HG02852 (cell line): Measurements from ENCODE around the gene LEMD1.
"Not testable (repeated sequence)": the region's sequence is repeated elsewhere in the genome, so short reads cannot be mapped to it uniquely, and the experiment has no call there.

ENCODE experiments used
- ATAC-seq: cut with Tn5 transposase; IDR thresholded peaks from one replicate; pipeline ENCODE4 v1.9.1; 2021; ENCODE audit warnings: mild to moderate bottlenecking, moderate library complexity; ENCODE audit not compliant: unreplicated experiment

LEMD1 gene

DNA sequence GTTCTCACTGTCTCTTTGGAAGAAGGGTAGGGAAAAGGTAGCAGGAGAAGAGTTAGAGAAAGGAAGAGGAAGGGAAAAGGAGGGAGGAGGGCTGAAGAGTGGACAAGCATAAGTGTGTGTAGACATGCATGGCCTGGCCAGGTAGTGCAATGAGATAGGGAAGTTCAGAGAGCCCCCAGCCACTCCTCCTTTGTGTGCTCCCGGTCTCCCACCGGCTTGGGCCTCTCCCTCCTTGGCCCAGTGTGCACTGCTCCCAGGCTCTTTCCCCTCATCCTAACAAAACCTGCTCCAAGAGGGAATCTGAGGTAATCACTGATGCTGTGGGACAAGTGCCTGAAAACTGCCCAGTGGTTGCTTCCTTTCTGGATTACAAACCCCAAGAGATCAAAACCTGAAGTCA is 10.3 kb upstream of the LEMD1 start:
- ATAC-seq: no peak

DNA sequence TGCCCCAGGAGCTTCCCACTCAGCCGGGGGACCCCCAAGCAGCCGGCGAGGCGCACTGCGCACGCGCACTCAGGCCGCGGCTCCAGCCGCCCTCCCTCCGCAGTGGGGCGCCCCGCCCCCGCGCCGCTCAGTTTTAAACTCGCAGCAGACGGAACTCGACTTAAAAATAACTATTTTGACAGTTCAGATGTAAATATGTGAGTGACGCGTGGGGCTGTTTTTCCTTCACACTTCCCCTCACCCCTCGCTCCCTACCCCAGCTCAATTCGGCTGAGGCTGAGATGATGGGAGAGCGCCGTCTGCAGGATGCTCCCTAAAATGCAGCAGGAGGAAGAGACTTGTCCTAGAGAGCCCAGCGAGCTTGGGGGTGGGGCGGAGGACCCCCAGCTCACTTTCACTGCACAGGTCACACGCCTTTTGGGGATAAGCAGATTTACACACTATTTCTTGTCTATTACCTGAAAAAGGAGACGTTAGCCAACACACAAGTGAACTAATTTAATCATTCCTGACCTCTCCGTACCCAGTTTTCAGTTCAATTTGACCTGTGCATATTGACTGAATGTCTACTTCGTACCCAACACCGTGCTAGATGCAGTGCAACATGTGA is 8.9 kb upstream of the LEMD1 start:
- ATAC-seq: no peak

DNA sequence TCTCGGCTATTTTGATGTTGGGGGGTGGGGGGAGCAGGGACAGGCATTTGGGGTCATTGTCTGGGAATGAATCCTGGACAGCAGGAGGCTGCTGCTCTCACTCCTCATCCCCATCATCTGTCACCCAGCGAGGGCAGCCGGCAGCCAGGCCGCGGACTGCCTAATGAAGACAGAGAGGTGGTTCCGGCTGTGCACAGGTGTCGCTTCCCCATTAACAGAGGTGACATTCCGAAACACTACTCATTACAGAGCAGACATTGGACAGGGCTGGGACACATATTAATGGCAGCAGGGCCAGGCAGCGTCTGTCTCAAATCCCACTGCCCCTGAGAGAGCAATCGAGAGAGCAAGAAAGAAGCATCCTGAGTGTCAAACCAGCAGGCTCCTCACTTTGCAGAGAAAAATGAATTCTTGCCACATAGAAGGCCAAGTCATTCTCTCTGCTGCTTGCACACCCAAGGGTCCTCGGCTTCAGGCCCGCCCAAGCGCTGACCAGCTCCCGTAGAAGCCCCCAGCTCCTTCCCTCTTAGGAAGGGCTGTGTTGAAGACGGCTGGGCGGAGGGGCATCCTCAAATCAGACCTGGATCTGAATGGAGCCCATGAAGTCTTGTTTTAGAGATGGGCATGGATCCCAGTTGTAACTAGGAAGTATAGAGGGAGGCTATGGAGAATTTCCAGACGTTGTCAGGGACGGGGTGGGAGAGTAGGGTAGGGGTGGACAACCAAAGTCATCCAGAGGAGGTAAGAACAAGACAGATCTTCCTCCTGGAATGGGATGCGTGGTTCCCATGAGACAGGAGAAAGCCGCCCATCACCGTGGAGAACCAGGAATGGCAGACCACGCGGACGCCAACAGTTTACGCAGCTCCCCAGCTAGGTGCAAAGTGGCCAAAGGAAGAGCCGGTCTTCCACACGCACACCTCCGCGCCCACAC is 8.2 kb upstream of the LEMD1 start:
- ATAC-seq: no peak

DNA sequence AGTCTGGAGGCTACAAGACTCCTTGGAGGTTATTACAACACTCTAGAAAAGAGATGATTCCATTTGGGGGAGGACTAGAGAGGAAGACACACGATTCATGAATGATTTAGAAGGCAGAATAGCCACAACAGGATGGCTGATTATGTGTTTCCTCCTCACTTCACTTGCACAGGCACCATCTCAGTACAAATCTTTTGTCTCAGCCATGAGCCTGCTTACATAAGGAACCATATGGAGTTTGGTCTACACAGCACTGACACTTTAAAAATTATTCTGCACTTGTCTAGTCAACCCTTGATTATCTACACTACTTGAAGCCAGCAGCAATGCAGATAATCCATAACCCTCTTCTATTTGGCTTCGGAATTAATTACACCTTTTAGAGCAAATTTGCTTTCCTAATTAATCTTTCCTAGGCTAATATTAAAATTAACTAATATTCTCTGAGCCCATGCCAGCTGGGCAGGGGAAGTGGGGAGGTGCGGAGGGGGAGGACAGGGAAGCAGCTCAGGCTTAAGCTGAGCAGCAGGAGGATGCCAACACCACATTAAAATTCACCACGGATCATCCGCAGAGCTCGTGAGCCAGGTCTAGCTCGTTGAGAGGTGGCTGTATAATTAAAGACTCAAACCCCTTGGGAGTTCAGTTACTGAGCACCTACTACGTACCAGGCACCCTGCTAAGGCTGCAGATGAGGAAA is 3.2 kb upstream of the LEMD1 start:
- ATAC-seq: no peak

DNA sequence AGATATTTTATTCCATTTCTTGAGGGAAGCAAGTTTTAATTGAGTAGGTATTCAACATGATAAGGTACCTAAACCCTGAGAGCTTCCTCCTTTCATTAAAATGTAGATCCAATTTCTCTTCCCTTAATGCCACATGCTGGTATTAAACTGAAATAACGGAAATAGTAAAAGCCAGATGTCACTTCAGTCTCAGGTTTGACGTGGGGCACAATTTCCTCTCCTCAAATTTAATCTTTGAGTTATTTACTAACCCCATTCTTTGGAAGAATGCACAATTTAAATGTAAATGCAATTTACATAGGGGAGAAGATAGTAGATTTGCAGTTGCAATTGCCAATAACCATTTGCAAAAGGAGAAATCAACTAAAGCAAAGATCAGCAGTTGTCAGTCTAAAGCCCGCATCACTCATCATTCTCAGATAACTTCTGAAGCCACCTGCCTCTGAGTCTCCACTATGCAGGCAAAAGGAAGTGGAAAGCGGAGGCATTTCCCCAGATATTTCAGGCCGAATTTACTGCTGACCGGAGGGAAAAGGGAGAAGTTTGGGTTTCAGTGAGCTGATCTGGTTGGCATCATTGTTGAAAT is 2.1 kb upstream of the LEMD1 start:
- ATAC-seq: no peak

DNA sequence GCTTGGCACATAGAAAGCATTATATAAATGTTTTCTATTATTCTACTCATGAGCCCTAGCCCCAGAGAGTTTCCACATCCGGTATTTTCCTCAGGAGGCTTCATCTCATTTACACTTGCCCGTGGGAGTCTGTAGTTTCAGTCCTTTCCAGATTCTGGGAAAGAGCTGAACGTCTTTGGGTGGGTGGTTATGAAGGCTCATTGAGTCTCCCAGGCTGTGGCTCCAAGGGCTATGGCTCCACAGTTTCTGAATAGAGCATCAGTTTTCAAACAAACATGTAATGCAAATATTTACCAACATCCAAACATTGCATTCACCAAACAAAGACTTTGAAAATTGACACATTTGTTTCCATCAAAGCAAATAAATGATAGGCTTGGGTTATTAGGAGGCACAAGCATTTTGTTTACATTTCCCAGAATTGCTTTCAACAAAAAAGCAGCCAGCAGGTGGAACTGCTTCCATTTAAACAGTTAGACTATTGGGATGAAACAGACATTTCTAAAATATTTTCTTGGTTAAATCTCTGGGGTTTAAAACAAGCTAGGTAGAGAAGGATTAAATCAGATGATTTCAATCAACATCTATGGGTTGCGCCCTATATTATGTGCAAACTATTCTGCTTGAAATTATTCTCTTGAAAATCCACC is 1.3 kb upstream of the LEMD1 start:
- ATAC-seq: no peak

DNA sequence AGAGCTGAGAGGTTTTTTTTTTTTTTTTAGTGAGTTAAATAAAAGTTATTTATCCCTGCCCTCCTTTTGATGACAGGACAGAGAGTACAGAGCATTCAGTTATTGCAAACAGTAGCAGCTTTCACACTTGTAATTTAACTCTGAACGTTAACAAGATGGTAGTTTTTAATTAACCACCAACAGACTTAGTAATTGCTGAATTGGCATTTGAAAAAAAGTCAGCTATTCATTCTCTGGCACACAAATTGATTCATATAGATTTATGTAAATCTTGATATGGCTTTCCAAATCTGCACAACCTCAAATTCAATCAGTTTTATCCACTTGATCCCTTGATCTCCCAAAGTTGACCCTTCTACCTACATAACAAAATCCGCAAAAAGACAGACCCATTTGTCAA is 918 bp downstream of the LEMD1 start:
- no peak for ATAC-seq

DNA sequence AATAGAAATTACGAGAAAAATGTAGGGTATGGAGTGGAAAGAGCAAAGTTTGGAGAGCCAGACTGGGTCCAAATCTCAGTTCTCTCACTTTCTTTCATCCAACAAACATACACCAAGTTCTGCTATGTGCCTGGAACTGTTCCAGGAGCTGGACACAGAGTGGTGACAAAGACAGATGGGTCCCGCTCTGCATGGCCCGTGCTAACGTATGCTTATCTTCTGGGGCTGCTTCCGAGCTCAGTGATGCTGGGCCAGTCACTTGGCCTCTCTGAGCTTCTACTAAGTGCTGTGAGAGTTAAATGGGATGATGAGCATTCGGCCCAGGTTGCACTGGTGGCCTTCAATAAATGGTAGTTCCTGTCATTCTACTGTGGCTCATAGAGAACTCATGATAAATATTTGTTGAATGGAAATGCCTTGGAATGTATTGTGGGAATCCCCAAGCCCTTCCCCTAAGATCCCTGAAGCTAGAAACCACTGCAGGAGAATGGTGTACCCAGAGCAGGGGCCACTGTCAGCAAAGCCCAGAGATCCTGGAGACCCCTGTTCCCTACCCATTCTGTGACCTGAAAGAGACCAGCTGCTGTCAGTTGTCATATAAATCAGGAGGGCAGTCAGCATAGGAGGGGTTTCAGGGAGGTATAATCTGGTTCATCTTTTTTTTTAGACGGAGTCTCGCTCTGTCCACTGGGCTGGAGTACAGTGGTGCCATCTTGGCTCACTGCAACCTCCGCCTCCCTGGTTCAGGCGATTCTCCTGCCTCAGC is 3.8 kb downstream of the LEMD1 start:
- ATAC-seq: no peak

DNA sequence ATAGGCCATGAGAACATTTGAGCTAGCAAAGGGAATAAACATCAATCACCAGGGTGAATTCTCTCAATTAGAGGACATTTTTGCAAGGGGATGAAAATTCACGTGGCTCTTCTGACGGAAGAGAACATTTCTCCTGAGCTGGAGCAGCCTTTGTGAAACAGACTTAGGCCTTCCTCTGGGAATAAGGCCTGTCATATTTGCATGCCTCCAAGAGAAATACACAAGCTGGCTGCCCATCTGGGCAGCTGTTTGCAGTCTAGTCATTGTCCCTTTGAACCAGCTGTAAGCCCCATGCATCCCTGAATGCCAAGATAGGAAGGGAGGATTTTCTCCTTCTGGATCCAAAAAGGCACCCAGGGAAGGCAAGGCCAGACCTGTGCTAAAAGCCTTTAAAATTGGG is 5.5 kb downstream of the LEMD1 start:
- ATAC-seq: no peak

DNA sequence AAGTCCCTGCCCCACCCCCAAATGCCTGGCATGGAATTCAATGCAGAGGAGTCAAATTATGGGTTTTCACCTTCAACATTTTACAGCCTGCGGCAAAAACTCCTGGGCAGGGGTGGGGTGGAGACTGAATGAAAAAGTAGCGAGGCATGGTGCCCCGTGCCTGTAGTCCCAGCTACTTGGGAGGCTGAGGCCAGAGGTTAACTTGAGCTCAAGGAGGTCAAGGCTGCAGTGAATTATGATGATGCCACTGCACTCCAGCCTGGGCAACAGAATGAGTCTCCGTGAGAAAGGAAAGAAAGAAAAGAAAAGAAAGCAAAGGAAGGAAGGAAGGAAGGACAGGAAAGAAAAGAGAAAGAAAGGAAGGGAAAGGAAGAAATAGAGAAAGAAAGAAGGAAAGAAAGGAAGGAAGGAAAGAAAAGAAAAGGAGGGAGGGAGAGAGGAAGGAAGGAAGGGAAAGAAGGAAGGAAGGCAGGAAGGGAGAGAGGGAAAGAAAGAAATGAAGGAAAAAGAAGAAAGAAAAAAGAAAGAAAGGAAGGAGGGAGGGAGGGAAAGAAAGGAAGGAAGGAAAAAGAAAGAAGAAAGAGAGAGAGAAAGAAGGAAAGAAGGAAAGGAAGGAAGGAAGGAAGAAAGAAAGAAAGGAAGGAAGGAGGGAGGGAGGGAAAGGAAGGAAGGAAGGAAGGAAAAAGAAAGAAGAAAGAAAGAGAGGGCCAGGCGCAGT is 11.1 kb downstream of the LEMD1 start:
- ATAC-seq: no peak

DNA sequence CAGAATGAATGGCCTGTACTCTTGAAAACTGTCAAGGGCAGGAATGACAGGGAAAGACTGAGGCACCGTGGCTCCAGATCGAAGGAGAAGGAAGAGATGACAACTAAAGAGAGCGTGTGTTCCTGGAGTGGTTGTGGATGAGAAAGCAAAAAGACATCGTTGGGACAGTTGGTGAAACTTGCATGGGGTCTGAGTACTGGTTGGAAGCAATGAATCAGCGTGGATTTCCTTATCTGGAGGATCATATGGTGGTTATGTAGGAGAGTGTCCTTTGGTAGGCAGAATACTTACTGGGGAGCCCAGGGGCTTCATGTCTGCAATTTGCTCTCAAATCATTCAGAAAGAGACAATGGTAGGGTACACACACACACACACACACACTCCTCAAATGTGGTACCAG is 13.9 kb downstream of the LEMD1 start:
- no peak for ATAC-seq

DNA sequence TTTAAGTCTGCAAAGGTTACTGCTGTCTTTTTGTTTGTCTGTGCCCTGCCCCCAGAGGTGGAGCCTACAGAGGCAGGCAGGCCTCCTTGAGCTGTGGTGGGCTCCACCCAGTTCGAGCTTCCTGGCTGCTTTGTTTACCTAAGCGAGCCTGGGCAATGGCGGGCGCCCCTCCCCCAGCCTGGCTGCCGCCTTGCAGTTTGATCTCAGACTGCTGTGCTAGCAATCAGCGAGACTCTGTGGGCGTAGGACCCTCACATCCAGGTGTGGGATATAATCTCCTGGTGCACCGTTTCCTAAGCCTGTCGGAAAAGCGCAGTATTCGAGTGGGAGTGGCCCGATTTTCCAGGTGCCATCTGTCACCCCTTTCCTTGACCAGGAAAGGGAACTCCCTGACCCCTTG is 15.6 kb downstream of the LEMD1 start:
- ATAC-seq: not testable (repeated sequence)

DNA sequence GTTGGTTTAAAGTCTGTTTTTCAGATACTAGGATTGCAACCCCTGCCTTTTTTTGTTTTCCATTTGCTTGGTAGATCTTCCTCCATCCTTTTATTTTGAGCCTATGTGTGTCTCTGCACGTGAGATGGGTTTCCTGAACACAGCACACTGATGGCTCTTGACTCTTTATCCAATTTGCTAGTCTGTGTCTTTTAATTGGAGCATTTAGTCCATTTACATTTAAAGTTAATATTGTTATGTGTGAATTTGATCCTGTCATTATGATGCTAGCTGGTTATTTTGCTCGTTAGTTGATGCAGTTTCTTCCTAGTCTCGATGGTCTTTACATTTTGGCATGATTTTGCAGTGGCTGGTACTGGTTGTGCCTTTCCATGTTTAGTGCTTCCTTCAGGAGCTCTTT is 17.4 kb downstream of the LEMD1 start:
- ATAC-seq: not testable (repeated sequence)

DNA sequence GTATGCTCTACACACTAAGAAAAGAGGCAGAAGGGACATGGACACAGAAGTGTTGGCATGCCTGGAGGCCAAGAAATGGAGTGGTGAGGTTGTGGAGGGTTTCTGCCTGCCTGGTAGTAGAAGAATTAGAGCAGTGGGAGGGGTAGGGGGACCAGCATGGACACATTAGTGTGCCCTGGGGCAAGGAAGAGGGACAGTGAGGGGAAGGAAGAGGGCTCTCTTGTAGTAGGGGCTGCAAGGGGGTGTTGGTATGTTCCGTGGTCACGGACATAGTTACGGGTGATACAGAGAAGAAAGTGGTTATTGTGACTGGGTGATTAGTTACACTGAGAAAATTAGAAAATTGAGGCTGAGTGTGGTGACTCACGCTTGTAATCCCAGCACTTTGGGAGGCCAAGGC is 23.3 kb downstream of the LEMD1 start:
- ATAC-seq: no peak

DNA sequence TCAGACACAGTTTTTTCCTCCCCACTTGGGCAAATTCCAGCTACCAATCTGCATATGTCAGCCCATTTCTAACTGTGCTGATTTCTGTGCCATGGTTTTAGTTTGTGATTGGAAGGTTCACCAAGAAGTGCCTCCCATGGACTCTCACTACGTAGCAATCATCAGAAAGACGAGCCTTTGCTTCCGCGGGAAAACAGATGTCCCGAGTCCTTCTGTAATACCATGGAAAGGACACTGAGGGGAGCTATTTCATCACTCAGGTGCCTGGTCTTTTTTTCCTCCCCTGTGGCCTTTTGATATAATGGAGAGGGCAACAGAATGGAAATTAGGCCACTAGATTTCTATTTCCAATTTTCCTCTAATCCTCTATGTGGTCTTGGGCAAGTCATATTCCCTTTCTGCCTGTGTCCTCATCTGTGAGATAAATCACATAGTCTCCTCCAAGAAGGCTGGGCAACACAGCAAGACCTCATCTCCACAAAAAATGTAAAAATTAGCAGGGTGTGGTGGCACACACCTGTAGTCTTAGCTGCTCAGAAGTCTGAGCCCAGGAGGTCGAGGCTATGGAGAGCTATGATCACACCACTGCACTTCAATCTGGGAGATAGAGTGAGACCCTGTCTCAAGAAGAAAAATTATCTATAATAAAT is 24.8 kb downstream of the LEMD1 start:
- no peak for ATAC-seq

DNA sequence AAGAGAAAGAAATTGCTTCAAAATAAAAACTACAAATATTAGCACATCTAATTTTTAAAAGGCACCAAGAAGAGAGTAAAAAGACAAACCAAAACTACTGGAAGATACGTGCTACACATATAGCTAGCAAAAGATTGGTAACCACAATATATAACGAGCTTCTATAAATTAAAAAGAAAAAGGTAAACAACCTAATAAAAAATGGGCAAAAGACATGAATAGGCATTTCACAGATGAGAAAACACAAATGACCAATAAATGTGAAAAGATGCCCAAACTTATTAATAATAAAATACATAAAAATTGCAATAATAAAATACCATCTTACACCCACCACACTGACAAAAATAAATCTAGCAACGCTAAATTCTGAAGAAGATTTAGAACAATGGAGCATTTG is 26.2 kb downstream of the LEMD1 start:
- ATAC-seq: no peak

DNA sequence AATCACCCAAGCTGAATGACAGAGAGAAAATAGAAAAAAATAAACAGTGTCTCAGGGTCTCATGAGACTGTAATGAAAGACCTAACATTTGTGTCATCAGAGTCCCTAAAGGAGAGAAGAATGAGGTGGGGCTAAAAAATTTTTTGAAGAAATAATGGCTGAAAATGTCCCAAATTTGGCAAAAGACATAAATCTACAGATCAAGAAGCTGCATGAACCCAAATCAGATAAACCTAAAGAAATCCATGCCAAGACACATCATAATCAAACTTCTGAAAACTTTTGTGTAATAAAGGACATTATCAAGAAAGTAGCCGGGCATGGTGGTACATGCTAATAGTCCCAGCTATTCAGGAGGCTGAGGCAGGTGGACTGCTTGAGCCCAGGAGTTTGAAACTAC is 29.2 kb downstream of the LEMD1 start:
- no peak for ATAC-seq

DNA sequence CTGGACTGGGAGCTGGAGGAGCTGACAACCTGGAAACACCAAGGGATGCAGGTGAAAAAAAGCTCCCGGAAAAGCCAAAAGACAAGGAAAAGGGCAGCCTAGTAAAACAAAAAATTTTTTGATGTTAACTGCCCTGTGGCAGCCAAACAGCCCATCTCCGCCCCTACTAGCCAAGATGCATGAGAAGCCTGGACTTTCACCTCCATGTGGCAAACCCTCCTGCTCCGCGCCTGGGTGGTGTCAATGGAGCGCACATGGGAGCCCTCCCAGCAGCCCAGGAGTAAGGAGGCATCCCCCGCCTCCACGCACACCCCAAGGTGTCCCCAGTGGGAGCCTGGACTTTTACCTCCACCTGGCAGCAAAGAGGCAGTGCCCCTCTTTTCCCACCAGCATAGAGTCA is 30.5 kb downstream of the LEMD1 start:
- no peak for ATAC-seq

DNA sequence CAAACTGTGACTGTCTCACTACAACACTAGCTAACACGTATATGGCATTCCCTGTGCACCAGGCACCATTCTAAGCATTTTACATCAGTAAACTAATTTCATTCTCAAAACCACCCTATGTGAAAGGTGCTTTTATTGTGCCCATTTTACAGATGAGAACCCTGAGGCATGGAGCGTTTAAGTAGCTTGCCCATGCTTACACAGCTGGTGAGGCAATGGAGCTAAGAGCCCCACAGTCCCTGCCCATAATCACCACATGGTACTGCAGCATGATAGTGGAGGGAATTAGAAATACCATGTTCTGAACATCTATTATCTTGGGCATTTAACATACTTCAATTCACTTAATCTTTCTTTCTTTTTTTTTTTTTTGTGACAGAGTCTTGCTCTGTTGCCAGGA is 34.0 kb downstream of the LEMD1 start:
- ATAC-seq: no peak
